Uterus (tissue), 2 donors: ENCODE measurements around the gene KLF13.

Source experiments
- POLR2A ChIP-seq, 2 donors: fragments of 450-650 bp; IDR thresholded peaks; one replicate each; pipeline ENCODE4 v1.6.1; 2016; ENCODE audit warnings: antibody characterized with exemption in 2 of 2, mild to moderate bottlenecking in 1 of 2, moderate library complexity in 1 of 2
- TF ChIP-seq, protein P1 (sequence below), 4 experiments: fragments of 200-600 bp in 2 of 4; fragments of 450-650 bp in 2 of 4; sonication (generic) in 2 of 4; IDR thresholded peaks; one replicate each; pipeline ENCODE4 v1.5.1; 2016 to 2019; ENCODE audit warnings: antibody characterized with exemption in 4 of 4, mild to moderate bottlenecking in 2 of 4, moderate library complexity in 1 of 4

GRCh38 chr15:31405200-31405920, 78.7 kb downstream of the KLF13 start:
- TF ChIP-seq POLR2A (IDR thresholded peaks at IDR 0.05) = no peak
- TF ChIP-seq, protein P1, sequence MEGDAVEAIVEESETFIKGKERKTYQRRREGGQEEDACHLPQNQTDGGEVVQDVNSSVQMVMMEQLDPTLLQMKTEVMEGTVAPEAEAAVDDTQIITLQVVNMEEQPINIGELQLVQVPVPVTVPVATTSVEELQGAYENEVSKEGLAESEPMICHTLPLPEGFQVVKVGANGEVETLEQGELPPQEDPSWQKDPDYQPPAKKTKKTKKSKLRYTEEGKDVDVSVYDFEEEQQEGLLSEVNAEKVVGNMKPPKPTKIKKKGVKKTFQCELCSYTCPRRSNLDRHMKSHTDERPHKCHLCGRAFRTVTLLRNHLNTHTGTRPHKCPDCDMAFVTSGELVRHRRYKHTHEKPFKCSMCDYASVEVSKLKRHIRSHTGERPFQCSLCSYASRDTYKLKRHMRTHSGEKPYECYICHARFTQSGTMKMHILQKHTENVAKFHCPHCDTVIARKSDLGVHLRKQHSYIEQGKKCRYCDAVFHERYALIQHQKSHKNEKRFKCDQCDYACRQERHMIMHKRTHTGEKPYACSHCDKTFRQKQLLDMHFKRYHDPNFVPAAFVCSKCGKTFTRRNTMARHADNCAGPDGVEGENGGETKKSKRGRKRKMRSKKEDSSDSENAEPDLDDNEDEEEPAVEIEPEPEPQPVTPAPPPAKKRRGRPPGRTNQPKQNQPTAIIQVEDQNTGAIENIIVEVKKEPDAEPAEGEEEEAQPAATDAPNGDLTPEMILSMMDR (IDR thresholded peaks at IDR 0.05) = no peak
